Nephron progenitor cell (in vitro differentiated cells): ENCODE data around the gene GBX1.

Source experiments
- DNase-seq: peaks from one replicate; pipeline ENCODE4 v3.0.0; 2021
- H3K27ac Mint-ChIP-seq: 2 replicates; pipeline ENCODE4 v1.8.0; 2021; ENCODE audit warnings: mild to moderate bottlenecking, moderate library complexity, mixed read lengths
- H3K27me3 Mint-ChIP-seq: 2 replicates; pipeline ENCODE4 v1.8.0; 2021; ENCODE audit warnings: mild to moderate bottlenecking, low read depth, mixed read lengths; ENCODE audit not compliant: poor library complexity
- H3K36me3 Mint-ChIP-seq: 2 replicates; pipeline ENCODE4 v1.8.0; 2021; ENCODE audit warnings: low read depth, mixed read lengths
- H3K4me1 Mint-ChIP-seq: 2 replicates; pipeline ENCODE4 v1.8.0; 2021; ENCODE audit warnings: mixed read lengths
- H3K4me3 Mint-ChIP-seq: 2 replicates; pipeline ENCODE4 v1.8.0; 2021; ENCODE audit warnings: mild to moderate bottlenecking, moderate library complexity, mixed read lengths
- H3K9me3 Mint-ChIP-seq: 2 replicates; pipeline ENCODE4 v1.8.0; 2021; ENCODE audit warnings: mild to moderate bottlenecking, moderate library complexity, mixed read lengths
- CTCF ChIP-seq: fragments of 200-600 bp; sonication (generic); IDR thresholded peaks from 2 replicates; pipeline ENCODE4 v1.5.0; 2021; ENCODE audit warnings: antibody characterized with exemption

Gene GBX1

GRCh38 chr7:151134743-151135524 lies 32.6 kb downstream of the GBX1 start:
- no peak overlapping the region for H3K4me3 Mint-ChIP-seq

GRCh38 chr7:151133986-151134742 lies 33.3 kb downstream of the GBX1 start:
- TF ChIP-seq CTCF: no peak
- Mint-ChIP-seq H3K36me3 (peaks cover 63% of the 10 kb centered on the region), H3K27ac (no peak overlapping the region), H3K9me3 (no peaks in the 10 kb centered on the region), H3K4me1 (peaks cover 44% of the 10 kb centered on the region), H3K27me3 (peaks cover 53% of the 10 kb centered on the region), H3K4me3 (no peak overlapping the region)
- no peak for DNase-seq

More at GRCh38 chr7:151134743-151135524, 32.6 kb downstream of the GBX1 start:
- no peak for DNase-seq
- no peaks in the 10 kb centered on the region for H3K9me3 Mint-ChIP-seq
- H3K27ac Mint-ChIP-seq: peak overlapping the region; percentile 45
- peaks cover 60% of the 10 kb centered on the region for H3K27me3 Mint-ChIP-seq
- H3K36me3 Mint-ChIP-seq: peaks cover 68% of the 10 kb centered on the region
- H3K4me1 Mint-ChIP-seq: peaks cover 47% of the 10 kb centered on the region
- no peak for TF ChIP-seq CTCF

GRCh38 chr7:151133266-151133985 lies 34.1 kb downstream of the GBX1 start:
- Mint-ChIP-seq H3K4me1 (peaks cover 41% of the 10 kb centered on the region), H3K27ac (no peak overlapping the region), H3K9me3 (no peaks in the 10 kb centered on the region), H3K36me3 (peaks cover 62% of the 10 kb centered on the region), H3K27me3 (peaks cover 50% of the 10 kb centered on the region), H3K4me3 (no peak overlapping the region)
- TF ChIP-seq CTCF: no peak
- DNase-seq: no peak

GRCh38 chr7:151132461-151133205 lies 34.9 kb downstream of the GBX1 start:
- no peak overlapping the region for H3K4me3 Mint-ChIP-seq
- TF ChIP-seq CTCF: no peak
- no peak for DNase-seq
- H3K27ac Mint-ChIP-seq: peak overlapping the region; percentile 57
- H3K4me1 Mint-ChIP-seq: peaks cover 46% of the 10 kb centered on the region
- no peaks in the 10 kb centered on the region for H3K9me3 Mint-ChIP-seq
- H3K27me3 Mint-ChIP-seq: peaks cover 49% of the 10 kb centered on the region
- H3K36me3 Mint-ChIP-seq: peaks cover 70% of the 10 kb centered on the region

GRCh38 chr7:151131592-151132293 lies 35.8 kb downstream of the GBX1 start:
- Mint-ChIP-seq H3K4me1 (peaks cover 46% of the 10 kb centered on the region), H3K27me3 (peaks cover 49% of the 10 kb centered on the region), H3K4me3 (peak overlapping the region; percentile 47), H3K27ac (no peak overlapping the region), H3K36me3 (peaks cover 73% of the 10 kb centered on the region), H3K9me3 (no peaks in the 10 kb centered on the region)
- DNase-seq: no peak
- TF ChIP-seq CTCF: no peak
